Measurements from ENCODE around the gene TMEM239. TPM values are rescaled to one million over a fixed set of nuclear protein-coding genes. Genes with fewer than 3 reads are reported as not detected.

Gene TMEM239
- total and polyA plus RNA-seq, 8 donors, result 0.18 TPM; not detected in 7

DNA sequence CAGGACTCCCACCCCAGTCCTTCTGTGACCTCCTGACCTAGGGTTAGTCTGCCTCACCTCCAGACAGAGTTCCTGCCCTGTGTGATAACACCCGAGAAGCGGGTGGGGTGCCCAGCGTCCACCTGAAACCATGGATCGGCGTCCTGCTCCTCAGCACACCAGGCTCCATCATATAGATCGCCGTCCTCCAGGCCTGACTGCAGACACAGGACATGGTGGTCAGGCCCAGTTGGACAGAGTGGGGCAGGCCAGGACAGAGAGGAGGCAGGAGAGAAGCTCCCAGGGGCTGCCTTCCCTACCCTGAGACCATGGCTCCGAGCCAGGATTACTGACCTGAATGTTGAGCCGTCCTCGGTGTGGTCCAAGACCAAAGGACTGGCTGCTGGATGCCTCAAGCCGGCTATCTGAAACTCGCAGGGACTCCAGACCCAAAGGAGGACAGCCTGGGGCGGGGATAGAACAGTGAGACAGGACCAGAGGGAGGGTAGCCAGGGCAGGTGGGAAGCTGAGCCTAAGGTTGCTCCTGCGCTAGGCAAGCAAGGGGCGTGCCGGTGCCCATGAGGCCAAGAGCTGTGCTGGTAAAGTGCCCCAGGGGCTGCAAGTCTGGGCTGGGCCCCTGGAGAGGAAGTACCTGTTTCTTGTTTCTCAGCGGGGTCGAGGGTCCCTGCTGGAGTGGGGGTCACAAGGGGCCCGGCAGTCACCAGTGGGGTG is 17.9 kb upstream of the TMEM239 start:
- intact Hi-C loops (cut with DNase I; ENCODE audit: low total_unique reads), result no loop called here
- 79 to 88% (median 87%) methylated on average over 14 to 19 of the region's 19 CpGs for WGBS, 5 donors

DNA sequence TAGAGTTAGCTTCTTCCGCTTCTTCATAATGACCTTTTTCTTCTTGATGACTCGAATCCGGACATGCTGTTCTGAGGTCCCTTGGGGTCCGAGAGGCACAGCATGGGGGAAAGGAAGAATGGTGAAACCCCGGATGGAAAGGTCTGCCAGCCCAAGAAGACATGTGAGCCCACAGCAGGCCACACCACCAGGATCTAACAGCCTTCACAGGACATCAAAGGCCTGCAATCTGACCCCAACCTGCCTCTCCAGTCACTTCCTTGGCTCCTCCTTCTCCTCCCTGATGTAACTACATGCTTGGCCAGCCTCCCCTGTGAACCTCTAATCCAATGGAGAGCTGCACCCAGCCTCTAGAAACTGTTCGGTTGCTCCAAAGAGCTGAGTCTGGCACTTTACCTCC is 17.4 kb upstream of the TMEM239 start:
- TF ChIP-seq EP300 (IDR thresholded peaks at IDR 0.05) (no peak), POLR2A (IDR thresholded peaks at IDR 0.05) (no peak), POLR2AphosphoS5 (IDR thresholded peaks at IDR 0.05) (no peak)
- TF ChIP-seq, protein P1, sequence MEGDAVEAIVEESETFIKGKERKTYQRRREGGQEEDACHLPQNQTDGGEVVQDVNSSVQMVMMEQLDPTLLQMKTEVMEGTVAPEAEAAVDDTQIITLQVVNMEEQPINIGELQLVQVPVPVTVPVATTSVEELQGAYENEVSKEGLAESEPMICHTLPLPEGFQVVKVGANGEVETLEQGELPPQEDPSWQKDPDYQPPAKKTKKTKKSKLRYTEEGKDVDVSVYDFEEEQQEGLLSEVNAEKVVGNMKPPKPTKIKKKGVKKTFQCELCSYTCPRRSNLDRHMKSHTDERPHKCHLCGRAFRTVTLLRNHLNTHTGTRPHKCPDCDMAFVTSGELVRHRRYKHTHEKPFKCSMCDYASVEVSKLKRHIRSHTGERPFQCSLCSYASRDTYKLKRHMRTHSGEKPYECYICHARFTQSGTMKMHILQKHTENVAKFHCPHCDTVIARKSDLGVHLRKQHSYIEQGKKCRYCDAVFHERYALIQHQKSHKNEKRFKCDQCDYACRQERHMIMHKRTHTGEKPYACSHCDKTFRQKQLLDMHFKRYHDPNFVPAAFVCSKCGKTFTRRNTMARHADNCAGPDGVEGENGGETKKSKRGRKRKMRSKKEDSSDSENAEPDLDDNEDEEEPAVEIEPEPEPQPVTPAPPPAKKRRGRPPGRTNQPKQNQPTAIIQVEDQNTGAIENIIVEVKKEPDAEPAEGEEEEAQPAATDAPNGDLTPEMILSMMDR (IDR thresholded peaks at IDR 0.05), result no peak
- no peak overlapping the region for H3K4me3 ChIP-seq
- no peaks in the 10 kb centered on the region for H3K9me3 ChIP-seq
- DNase-seq, result no peak
- H3K27me3 ChIP-seq, result peaks cover 2 to 97% (median 49%) of the 10 kb centered on the region in 3 donors
- intact Hi-C loops (cut with DNase I; ENCODE audit: low total_unique reads), result no loop called here
- H3K36me3 ChIP-seq, result no peaks in the 10 kb centered on the region
- peaks cover 5 to 25% (median 22%) of the 10 kb centered on the region in 4 donors for H3K4me1 ChIP-seq
- H3K27ac ChIP-seq, result no peak overlapping the region
- 73 to 83% (median 80%) methylated on average over 6 of the region's 6 CpGs for WGBS, 5 donors

More for the DNA sequence above, 17.9 kb upstream of the TMEM239 start:
- Histone ChIP-seq H3K27ac (no peak overlapping the region), H3K9me3 (no peaks in the 10 kb centered on the region), H3K27me3 (peaks cover 4 to 97% (median 44%) of the 10 kb centered on the region in 3 donors), H3K4me1 (peaks cover 5 to 25% (median 22%) of the 10 kb centered on the region in 4 donors), H3K4me3 (no peak overlapping the region), H3K36me3 (no peaks in the 10 kb centered on the region)
- DNase-seq, result no peak
- TF ChIP-seq POLR2A (IDR thresholded peaks at IDR 0.05) (no peak), EP300 (IDR thresholded peaks at IDR 0.05) (no peak), POLR2AphosphoS5 (IDR thresholded peaks at IDR 0.05) (no peak)
- TF ChIP-seq, protein P1 (IDR thresholded peaks at IDR 0.05), result no peak

DNA sequence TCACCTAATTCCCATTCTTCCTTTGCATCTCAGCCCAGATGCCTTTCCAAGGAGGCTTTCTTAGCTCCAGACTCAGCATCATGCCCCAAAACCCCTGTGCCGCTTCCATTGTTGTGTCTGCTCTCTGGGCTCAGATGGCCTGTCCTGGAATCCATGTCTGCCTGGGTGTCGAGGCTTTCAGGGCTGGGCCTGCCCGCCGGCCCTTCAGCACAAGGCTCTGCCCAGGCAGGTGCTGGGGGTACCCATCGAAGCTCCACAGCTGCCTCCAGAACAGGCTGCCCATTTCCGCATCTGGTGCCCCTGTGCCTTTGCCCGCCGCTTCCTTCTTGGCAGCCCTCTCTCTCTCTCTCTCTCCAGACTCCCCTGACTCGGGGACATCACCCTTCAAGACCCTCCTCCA is 16.9 kb upstream of the TMEM239 start:
- DNase-seq, result no peak
- H3K27ac ChIP-seq, result no peak overlapping the region
- H3K4me1 ChIP-seq, result peaks cover 5 to 25% (median 22%) of the 10 kb centered on the region in 4 donors
- no peak for TF ChIP-seq POLR2A (IDR thresholded peaks at IDR 0.05)
- TF ChIP-seq EP300 (IDR thresholded peaks at IDR 0.05), result no peak
- no peak for TF ChIP-seq POLR2AphosphoS5 (IDR thresholded peaks at IDR 0.05)
- TF ChIP-seq, protein P1 (IDR thresholded peaks at IDR 0.05), result no peak
- H3K4me3 ChIP-seq, result peak overlapping the region; percentile 15 to 53 (median 30)
- H3K9me3 ChIP-seq, result no peaks in the 10 kb centered on the region
- 49 to 64% (median 53%) methylated on average over 8 to 9 of the region's 9 CpGs for WGBS, 5 donors
- intact Hi-C loops (cut with DNase I; ENCODE audit: low total_unique reads), result no loop called here
- peaks cover under 1 to 97% (median 52%) of the 10 kb centered on the region in 3 donors for H3K27me3 ChIP-seq
- H3K36me3 ChIP-seq, result no peaks in the 10 kb centered on the region

DNA sequence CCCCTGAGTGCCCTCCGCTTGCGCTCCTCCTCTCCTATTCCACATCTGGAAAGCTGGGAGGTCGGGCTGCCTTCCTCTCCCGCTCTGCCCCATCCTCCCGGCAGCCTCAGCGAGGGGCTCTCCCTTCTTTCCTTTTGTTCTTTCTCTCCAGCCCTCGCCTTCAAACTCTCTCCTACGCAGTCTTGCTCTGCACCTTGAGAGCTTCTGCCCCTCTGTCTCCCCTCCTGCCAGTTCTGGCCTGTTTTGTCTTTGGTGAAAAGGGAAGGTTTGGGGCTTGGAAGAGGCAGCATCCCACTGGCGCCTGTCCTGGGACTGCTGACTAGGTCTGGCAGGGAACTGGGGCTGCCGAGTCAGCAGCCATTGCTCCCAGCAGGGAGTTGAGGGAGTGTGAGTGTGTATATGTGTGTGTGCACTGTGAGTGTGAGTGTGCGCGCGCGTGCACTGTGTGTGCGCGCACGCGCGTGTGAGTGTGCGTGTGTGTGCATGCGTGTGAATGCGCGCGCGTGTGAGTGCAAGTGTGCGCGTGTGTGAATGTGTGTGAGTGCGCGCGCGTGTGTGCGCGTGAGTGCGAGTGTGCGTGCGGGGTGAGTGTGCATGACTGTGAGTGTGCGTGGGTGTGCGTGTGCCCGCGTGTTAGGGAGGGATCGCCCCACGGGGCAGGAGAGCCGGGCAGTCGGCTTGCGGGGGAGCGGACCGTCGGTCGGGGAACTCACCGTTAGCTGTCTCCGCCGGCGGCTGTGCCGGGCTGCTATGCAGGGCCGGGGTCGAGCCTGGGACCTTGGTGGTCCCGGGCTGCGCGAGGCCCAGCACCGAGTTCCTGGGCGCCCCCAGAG is 16.3 kb upstream of the TMEM239 start:
- Histone ChIP-seq H3K27ac (no peak overlapping the region), H3K4me1 (peaks cover 5 to 28% (median 23%) of the 10 kb centered on the region in 4 donors), H3K9me3 (no peaks in the 10 kb centered on the region), H3K27me3 (peaks cover 5 to 99% (median 59%) of the 10 kb centered on the region in 3 donors), H3K4me3 (peak overlapping the region; percentile 15 to 53 (median 30)), H3K36me3 (no peaks in the 10 kb centered on the region)
- intact Hi-C loops (cut with DNase I; ENCODE audit: low total_unique reads), result no loop called here
- peak in 1 of 2 donors; percentile 50 for DNase-seq
- TF ChIP-seq POLR2AphosphoS5 (IDR thresholded peaks at IDR 0.05), result no peak
- no peak for TF ChIP-seq POLR2A (IDR thresholded peaks at IDR 0.05)
- TF ChIP-seq, protein P1 (IDR thresholded peaks at IDR 0.05), result no peak
- TF ChIP-seq EP300 (IDR thresholded peaks at IDR 0.05), result no peak
- WGBS, 5 donors, result 3 to 7% (median 4%) methylated on average over 28 to 61 of the region's 61 CpGs

Data from stomach (tissue), 9 donors.